ENCODE results near the gene ZDHHC8. TPM values are rescaled to one million over a fixed set of nuclear protein-coding genes. Genes with fewer than 3 reads are reported as not detected.

Gene ZDHHC8
- polyA plus RNA-seq, 1 experiment: 13.5 TPM

- POLR2A ChIA-PET: no interaction called here
- Histone ChIP-seq H3K9me3 (ENCODE audit: control insufficient read depth, insufficient read depth, low read length) (no peaks in the 10 kb centered on the region; the same call in 1 of the 2 replicates), H3K27ac (ENCODE audit: low read depth, low read length) (no peak overlapping the region), H3K27me3 (ENCODE audit: control insufficient read depth, insufficient read depth, low read length) (no peaks in the 10 kb centered on the region), H3K4me3 (ENCODE audit: low read depth, low read length) (no peak overlapping the region)
- no peak for DNase-seq (ENCODE audit: low read depth, low spot score)
- CTCF ChIA-PET: no interaction called here
- TF ChIP-seq, protein P1, sequence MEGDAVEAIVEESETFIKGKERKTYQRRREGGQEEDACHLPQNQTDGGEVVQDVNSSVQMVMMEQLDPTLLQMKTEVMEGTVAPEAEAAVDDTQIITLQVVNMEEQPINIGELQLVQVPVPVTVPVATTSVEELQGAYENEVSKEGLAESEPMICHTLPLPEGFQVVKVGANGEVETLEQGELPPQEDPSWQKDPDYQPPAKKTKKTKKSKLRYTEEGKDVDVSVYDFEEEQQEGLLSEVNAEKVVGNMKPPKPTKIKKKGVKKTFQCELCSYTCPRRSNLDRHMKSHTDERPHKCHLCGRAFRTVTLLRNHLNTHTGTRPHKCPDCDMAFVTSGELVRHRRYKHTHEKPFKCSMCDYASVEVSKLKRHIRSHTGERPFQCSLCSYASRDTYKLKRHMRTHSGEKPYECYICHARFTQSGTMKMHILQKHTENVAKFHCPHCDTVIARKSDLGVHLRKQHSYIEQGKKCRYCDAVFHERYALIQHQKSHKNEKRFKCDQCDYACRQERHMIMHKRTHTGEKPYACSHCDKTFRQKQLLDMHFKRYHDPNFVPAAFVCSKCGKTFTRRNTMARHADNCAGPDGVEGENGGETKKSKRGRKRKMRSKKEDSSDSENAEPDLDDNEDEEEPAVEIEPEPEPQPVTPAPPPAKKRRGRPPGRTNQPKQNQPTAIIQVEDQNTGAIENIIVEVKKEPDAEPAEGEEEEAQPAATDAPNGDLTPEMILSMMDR (IDR thresholded peaks at IDR 0.05; ENCODE audit: low read depth, low read length): no peak
Observed at GRCh38 chr22:20137671-20138416, 6.2 kb downstream of the ZDHHC8 start.

DNA sequence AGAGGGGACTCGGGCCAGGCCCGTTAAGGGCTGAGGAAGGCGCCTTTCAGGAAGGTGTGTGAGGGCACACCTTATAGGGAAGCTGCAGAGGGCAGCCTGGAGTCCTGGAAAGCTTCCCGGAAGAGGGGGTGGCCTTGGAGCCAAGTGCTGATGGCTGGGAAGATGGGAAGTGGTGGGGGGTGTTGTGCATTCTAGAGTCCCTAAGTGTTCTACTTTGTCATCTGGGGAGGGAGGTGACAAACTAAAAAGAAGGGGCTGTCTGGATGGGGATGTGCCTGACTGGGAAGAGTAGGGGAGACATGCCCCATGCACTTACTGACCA lies 6.8 kb downstream of the ZDHHC8 start:
- H3K27ac ChIP-seq (ENCODE audit: low read depth, low read length): no peak overlapping the region
- no peaks in the 10 kb centered on the region for H3K27me3 ChIP-seq (ENCODE audit: control insufficient read depth, insufficient read depth, low read length)
- no peak for DNase-seq (ENCODE audit: low read depth, low spot score)
- ChIA-PET POLR2A (no interaction called here), CTCF (no interaction called here)
- TF ChIP-seq, protein P1 (IDR thresholded peaks at IDR 0.05; ENCODE audit: low read depth, low read length): 0 out of 2 replicates have a peak, but pooled peaks have one; percentile 3
- H3K4me3 ChIP-seq (ENCODE audit: low read depth, low read length): no peak overlapping the region
- H3K9me3 ChIP-seq (ENCODE audit: control insufficient read depth, insufficient read depth, low read length): no peaks in the 10 kb centered on the region; the same call in 1 of the 2 replicates

- Histone ChIP-seq H3K9me3 (ENCODE audit: control insufficient read depth, insufficient read depth, low read length) (no peaks in the 10 kb centered on the region; the same call in 1 of the 2 replicates), H3K27me3 (ENCODE audit: control insufficient read depth, insufficient read depth, low read length) (no peaks in the 10 kb centered on the region), H3K27ac (ENCODE audit: low read depth, low read length) (no peak overlapping the region), H3K4me3 (ENCODE audit: low read depth, low read length) (no peak overlapping the region)
- ChIA-PET CTCF (no interaction called here), POLR2A (no interaction called here)
- TF ChIP-seq, protein P1 (IDR thresholded peaks at IDR 0.05; ENCODE audit: low read depth, low read length): no peak
- no peak for DNase-seq (ENCODE audit: low read depth, low spot score)
Observed at GRCh38 chr22:20138868-20139267, 7.3 kb downstream of the ZDHHC8 start.

- Histone ChIP-seq H3K4me3 (ENCODE audit: low read depth, low read length) (no peak overlapping the region), H3K27me3 (ENCODE audit: control insufficient read depth, insufficient read depth, low read length) (no peaks in the 10 kb centered on the region), H3K27ac (ENCODE audit: low read depth, low read length) (no peak overlapping the region), H3K9me3 (ENCODE audit: control insufficient read depth, insufficient read depth, low read length) (no peaks in the 10 kb centered on the region; the same call in 1 of the 2 replicates)
- CTCF ChIA-PET: no interaction called here
- POLR2A ChIA-PET: no interaction called here
- no peak for DNase-seq (ENCODE audit: low read depth, low spot score)
- TF ChIP-seq, protein P1 (IDR thresholded peaks at IDR 0.05; ENCODE audit: low read depth, low read length): no peak
Observed at GRCh38 chr22:20139391-20140106, 7.9 kb downstream of the ZDHHC8 start.

DNA sequence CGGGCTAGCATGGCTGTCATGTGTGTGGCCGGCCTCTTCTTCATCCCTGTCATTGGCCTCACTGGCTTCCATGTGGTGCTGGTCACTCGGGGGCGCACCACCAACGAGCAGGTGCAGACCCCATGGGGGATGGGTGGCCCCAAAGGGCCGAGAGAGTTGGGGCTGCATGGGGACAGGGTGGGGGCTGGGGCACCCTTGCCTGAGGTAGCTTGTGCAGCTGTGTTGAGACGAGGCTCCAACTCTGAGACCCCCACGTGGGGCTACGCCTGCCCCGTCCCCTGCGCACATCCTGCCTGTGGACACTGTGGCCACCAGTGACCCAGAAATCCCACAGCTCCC lies 8.5 kb downstream of the ZDHHC8 start:
- Histone ChIP-seq H3K4me3 (ENCODE audit: low read depth, low read length) (no peak overlapping the region), H3K27me3 (ENCODE audit: control insufficient read depth, insufficient read depth, low read length) (no peaks in the 10 kb centered on the region), H3K27ac (ENCODE audit: low read depth, low read length) (no peak overlapping the region), H3K9me3 (ENCODE audit: control insufficient read depth, insufficient read depth, low read length) (no peaks in the 10 kb centered on the region; the same call in 1 of the 2 replicates)
- CTCF ChIA-PET: no interaction called here
- POLR2A ChIA-PET: no interaction called here
- DNase-seq (ENCODE audit: low read depth, low spot score): no peak
- TF ChIP-seq, protein P1 (IDR thresholded peaks at IDR 0.05; ENCODE audit: low read depth, low read length): no peak

Data from AG04450 (cell line).